ENCODE data around the gene FAM187B. TPM values are rescaled to one million over a fixed set of nuclear protein-coding genes. Genes with fewer than 3 reads are reported as not detected.

FAM187B gene
- total and polyA plus RNA-seq, 2 of the 4 experiments (the other 2 are of a cell fraction) = not detected

- H3K36me3 ChIP-seq (ENCODE audit: control insufficient read depth, insufficient read depth, low read length) = no peaks in the 10 kb centered on the region
- no peak overlapping the region for H3K4me3 ChIP-seq (ENCODE audit: insufficient read depth, low read depth, low read length)
- ChIA-PET CTCF (interaction anchor here (0.7 kb wide), 1 partner anchor 84 kb away, joined by 3 read pairs; no protein-coding TSS in a partner anchor), POLR2A (ENCODE audit: unreplicated experiment) (no interaction called here)
- no peaks in the 10 kb centered on the region for H3K79me1 ChIP-seq (ENCODE audit: low read depth in 1 of 2, low read length in 2 of 2)
- dilution Hi-C loops (cut with HindIII; ENCODE audit: low sequenced_read_pairs, unreplicated experiment) = no loop called here
- no peaks in the 10 kb centered on the region for H3K9me3 ChIP-seq (ENCODE audit: control insufficient read depth, insufficient read depth, low read length)
- no peak overlapping the region for H3K18ac ChIP-seq (ENCODE audit: low read depth, low read length)
- TF ChIP-seq POLR2A (IDR thresholded peaks at IDR 0.05; ENCODE audit: low read depth, low read length) = no peak
- TF ChIP-seq USF2 (IDR thresholded peaks at IDR 0.05; ENCODE audit: low read depth, low read length) = no peak
- TF ChIP-seq CEBPB (IDR thresholded peaks at IDR 0.05; ENCODE audit: low read depth, low read length) = no peak
- no peak for TF ChIP-seq SMC3 (IDR thresholded peaks at IDR 0.05; ENCODE audit: low read depth, low read length)
- no peak for TF ChIP-seq CHD1 (IDR thresholded peaks at IDR 0.05; ENCODE audit: low read depth, low read length)
- TF ChIP-seq MXI1 (IDR thresholded peaks at IDR 0.05; ENCODE audit: borderline replicate concordance, low read depth, low read length) = no peak
- TF ChIP-seq MAFK (IDR thresholded peaks at IDR 0.05; ENCODE audit: low read depth, low read length) = no peak
- H4K5ac ChIP-seq (ENCODE audit: low read depth, low read length) = no peak overlapping the region
- no peak overlapping the region for H3K4ac ChIP-seq (ENCODE audit: low read depth, low read length)
- no peak overlapping the region for H3K9ac ChIP-seq (ENCODE audit: low read depth, low read length)
- H2BK120ac ChIP-seq (ENCODE audit: low read depth, low read length) = no peak overlapping the region
- 84% methylated on average over 14 of the region's 34 CpGs; no CpG with 5 or more reads in 1 of the 2 experiments for WGBS, 2 experiments (ENCODE audit: extremely low coverage in 2 of 2, insufficient read length in 1 of 2)
- no peak overlapping the region for H2AK9ac ChIP-seq (replicated peaks; ENCODE audit: low read depth, low read length, poor library complexity)
- no peaks in the 10 kb centered on the region for H4K20me1 ChIP-seq (ENCODE audit: insufficient read depth, low read length)
- H2BK20ac ChIP-seq (ENCODE audit: low read depth, low read length) = no peak overlapping the region
- ATAC-seq (ENCODE audit: low read depth) (no peak), DNase-seq (no peak)
- BruUV-seq (replicated peaks) = no TSS peak
- no peak overlapping the region for H3K4me2 ChIP-seq (ENCODE audit: low read depth, low read length)
- no peak overlapping the region for H4K8ac ChIP-seq (ENCODE audit: low read depth in 2 of 2, low read length in 2 of 2)
- no peak overlapping the region for H4K91ac ChIP-seq (ENCODE audit: insufficient read depth, low read depth, low read length)
- no peak overlapping the region for H3K14ac ChIP-seq (replicated peaks; ENCODE audit: low read depth, low read length)
- H2BK5ac ChIP-seq (ENCODE audit: low read depth, low read length, poor library complexity, severe bottlenecking) = no peak overlapping the region
- peaks cover 40% of the 10 kb centered on the region for H3K27me3 ChIP-seq (ENCODE audit: control insufficient read depth, insufficient read depth, low read length)
- no peak overlapping the region for H2BK15ac ChIP-seq (ENCODE audit: low read depth, low read length)
- no peak overlapping the region for H3K56ac ChIP-seq (ENCODE audit: extremely low read depth, insufficient read depth, low read length)
- H2AK5ac ChIP-seq (ENCODE audit: low read depth, low read length) = no peak overlapping the region
- H3K9me1 ChIP-seq (ENCODE audit: insufficient read depth, low read length) = no peaks in the 10 kb centered on the region
- no peak overlapping the region for H3K23ac ChIP-seq (ENCODE audit: low read depth, low read length)
- H3K27ac ChIP-seq (ENCODE audit: insufficient read depth, low read length) = no peak overlapping the region
- in situ Hi-C loops (cut with MboI; ENCODE audit: low sequenced_read_pairs) = no loop called here
- H3K4me1 ChIP-seq (ENCODE audit: control insufficient read depth, insufficient read depth, low read length) = no peaks in the 10 kb centered on the region
- H2AFZ ChIP-seq (replicated peaks; ENCODE audit: low read length, poor library complexity) = no peak overlapping the region
- intact Hi-C loops (cut with micrococcal nuclease) = no loop called here
Observed at GRCh38 chr19:35249848-35250711, 21.5 kb upstream of the FAM187B start.
